GM18508 (cell line): ENCODE data around the gene HEPACAM.
A peak's percentile ranks its signal among the peaks of the same experiment; 100 is the strongest.

Experiments
- ATAC-seq: cut with Tn5 transposase; IDR thresholded peaks from one replicate; pipeline ENCODE4 v1.9.1; 2021; ENCODE audit warnings: moderate number of reproducible peaks; ENCODE audit not compliant: insufficient read depth, unreplicated experiment

HEPACAM gene

DNA sequence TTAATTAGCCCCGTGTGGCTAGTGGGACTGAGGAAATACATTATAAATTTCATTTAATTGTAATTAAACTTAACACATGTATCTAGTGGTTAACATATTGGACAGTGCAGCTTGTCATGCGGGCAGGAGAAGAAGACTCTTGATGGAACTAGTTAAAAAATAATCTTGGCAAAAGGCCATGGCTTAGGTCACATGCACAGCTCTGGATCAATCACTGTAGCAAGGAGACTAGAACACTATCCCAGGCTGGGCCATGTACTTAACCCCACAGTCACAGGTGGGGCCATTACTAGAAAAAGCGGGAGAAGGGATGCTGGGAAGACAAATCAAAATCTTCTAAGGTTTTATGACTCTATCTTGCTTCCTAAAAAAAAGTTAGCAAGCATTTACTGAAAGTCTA is 8.7 kb upstream of the HEPACAM start:
- ATAC-seq: no peak

DNA sequence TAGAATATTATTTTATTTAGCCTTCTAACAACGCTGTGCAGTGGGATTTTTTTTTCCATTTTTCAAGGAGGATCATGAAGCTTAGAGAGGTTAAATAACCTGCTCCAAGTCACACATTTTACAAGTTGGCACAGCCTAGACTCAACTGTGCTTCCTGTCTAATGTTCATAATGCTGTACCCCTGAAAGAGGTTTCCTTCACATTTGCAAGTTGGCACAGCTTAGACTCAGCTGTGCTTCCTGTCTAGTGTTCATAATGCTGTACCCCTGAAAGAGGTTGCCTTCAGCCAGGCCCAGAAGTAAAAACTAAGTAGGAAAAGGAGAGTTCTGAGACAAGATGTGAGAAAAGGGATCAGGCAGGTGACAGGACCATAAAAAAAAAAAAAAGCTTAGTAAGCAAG is 7.9 kb upstream of the HEPACAM start:
- ATAC-seq: no peak

DNA sequence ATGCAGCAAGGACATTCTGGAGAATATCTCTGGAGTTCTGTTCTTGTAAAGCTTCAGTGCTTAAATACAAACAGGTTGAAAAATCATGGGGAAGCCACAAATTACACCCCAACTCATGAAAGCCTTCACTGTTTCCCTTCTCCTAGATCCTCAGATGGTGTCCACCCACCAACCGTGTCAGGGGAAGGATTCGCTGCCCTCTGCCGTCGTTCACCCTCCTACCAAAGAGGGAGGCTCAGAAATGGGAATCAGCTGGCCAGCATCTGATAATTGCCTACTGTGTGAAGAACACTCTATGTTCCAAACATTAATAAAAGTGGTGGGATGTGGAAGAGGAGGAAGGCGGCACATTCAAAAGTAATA is 7.4 kb upstream of the HEPACAM start:
- ATAC-seq: no peak

DNA sequence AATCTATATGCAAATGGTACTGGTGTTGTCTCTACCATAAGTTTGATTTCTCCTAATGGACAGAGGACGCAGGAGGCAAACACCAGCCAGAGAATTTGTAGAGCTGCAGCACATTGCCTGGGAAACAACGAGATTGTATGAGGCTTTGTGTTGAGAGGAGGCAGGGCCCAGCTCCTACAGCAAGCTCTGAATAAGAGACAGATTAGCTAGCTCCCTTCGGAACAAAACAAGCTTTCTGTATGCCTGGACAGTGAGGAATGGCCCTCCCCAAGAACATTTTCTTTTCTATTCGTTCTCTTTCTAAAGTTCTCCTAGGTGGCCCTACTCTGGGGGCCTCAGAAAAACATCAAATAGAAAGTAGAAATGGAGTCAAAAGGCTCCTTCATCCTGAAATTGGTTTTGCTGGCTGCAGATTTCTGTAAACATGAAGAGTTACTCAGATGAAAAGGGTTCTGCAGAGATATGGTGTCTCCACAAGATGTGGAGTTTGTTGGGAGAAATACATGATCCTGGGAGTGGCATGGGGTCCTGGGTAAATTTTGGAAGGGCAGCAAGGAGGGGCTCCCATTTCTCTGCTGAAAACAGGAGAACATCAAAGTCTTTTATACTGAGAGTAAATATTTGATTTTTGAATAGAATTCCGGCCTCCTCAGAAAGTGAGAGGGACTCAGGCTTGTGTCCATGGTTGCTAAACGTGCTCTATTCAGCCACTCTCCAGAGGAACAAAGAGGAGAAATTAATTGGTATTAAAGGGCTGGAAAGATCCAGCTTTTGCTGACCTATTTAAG is 6.8 kb upstream of the HEPACAM start:
- ATAC-seq: no peak

DNA sequence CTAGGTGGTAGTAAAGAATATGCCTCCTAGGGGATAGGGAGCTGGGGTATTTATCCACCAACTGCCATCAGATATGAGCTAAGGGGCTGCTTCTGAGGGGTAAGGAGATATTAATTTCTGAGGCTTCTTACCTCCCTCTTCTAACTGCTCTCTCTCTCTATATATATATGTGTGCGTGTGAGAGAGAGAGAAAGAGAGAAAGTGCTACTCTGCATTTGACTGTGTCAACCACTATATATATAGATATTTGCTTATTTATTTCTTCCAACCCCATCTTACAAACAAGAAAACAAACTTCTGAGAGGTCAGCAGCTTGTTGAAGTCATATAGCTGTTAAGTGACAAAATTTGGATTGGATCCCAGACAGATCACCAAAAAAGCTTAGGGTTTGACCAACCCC is 5.9 kb upstream of the HEPACAM start:
- no peak for ATAC-seq

DNA sequence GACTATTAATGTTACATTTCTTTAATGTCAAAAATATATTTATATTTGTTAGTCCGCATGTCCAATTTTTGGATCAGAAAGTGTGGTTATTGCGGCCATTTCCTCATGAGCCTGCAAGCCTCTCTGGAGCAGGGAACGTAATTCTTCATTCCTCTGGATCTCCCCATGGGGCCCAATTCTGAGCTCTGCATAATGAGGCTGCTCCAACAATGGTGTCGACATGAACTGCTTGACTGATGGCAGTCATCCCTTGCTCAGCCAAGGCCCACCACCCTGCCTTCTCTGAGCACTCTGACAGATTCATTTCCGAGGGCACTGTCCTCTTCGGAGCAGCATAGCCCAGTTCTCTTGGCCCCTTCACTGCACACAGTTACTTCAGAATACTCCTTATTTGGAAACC is 3.1 kb upstream of the HEPACAM start:
- ATAC-seq: no peak

DNA sequence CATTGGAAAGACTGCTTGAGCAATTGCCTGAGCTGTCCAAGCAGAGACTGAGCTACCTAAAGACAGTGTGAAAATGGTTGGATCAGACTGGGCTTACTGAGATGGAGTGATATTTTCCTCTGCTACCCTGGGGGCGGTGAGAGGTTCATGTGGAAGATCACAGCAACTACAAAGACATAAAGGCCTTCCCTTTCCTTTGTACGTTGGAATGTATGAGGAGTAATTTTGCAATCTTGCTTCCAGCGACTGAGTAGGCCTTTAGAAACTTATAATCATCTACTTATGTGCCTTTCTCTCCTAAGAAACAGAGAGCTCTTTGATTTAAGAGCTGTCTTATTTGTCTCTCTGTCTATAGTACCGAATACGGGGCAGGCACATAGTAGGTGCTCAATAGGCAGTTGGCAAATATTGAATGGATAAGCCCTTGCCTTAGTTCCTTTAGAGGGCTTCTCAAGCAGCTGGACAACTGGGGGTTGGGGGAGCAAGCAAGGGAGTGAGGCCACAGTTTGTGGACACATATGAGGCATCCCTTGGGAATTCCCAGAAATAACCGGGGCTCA is 2.4 kb upstream of the HEPACAM start:
- no peak for ATAC-seq

DNA sequence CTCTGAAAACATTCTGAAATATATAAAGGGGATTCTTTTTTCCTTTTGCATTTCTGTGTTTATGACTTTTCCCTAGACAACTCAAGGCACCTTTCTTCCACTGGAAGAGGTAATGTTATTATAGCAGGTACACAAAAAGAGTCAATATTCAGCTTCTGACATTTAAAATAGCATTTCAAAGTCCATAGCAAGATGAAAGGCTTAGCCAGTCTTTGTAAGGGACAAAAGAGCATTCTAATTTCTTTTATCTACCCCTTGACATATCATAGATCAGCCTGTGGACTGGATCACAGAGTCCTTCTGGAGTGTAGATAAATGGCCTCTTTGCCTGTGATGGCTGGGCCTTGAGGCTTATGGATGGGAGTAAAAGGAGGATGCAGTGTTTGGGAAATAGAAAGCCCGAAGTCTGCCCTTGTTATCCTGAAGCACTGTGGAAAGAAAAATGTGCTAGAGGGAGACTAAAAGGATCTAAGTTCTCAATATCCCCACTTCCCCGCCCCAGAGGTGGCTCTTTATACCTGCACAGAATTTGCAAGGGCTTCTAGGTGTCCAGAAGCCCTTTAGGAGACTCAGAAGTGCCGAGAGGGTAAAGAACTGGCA is 1.6 kb upstream of the HEPACAM start:
- no peak for ATAC-seq

DNA sequence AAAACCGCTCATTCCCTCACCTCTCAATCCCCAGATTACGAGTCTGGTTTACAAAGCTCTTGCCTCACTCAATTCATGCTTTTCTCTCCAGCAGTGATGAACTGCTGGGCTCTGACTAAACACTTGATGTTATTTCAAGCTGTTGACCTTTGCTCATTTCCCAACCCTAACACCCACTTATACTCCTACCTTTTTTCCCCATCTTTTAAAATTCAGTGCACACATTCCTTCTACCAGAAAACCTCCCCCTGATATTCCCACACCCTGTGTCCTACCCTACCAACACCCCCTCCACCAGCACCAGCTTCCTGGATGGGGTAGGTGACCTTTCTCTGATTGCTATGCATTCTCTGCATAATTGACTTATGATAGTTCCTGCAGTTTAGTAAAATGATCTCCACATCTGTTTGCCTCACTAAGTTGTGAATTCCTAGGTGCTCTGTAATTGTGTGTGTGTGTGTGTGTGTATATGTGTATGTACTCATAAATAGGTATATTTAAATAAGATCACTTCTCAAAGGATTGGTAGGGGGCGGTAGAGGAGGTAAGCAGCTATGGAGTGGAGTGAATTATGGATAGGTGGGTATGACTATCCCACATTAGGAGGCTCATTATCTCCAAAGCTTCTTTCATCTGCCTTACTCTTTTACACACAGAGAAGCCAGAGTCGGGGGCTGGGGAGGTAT is 842 bp downstream of the HEPACAM start:
- no peak for ATAC-seq

DNA sequence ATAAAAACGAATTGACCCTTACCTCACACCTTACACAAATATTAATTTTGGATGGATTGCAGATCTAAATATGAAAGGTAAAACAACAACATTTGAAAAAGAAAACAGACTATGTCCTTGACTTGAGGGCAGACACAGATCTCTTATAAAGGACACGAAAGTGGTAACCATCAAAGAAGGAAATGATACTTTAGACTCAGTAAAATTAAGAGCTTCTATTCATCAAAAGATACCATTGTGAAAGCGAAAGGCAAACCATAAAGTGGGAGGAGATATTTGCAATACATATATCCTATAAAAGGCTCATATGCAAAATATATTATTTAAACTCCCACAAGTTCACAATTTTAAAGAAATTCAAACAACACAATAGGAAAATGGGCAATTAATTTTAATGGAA is 5.0 kb downstream of the HEPACAM start:
- ATAC-seq: peak; percentile 87

DNA sequence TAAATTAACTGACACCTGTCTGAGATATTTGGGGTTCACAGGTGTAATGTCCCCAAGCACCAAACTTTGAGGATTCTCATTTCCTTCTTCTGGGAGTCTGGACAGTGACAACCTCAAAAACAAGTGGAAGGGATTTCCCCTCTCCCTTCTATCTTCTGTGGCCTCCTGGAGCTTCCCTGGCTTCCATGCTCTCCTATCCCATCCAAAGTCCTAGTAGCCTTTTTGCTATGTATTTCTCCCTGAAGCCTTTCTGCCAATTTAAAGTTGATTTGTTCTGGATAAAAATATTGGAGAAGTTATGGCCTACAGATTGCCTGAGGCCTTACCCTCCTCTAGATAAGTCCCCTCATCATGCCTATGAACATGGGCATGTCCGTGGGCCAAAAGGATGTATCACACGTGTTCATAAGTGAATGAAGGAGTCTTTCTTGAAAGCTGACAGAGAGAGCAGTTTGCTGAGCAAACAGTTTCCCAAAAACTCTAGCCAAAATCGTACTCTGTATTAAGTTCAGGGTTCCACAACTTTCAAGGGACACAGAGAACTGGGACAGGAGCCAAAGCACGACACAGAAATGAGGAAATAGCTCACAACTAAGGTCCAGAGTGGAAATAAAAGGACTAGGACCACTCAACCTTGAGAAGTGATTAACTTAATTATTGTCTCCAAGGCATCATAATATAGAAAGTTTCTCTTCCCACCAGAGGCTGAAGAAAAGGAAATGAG is 6.7 kb downstream of the HEPACAM start:
- ATAC-seq: no peak

DNA sequence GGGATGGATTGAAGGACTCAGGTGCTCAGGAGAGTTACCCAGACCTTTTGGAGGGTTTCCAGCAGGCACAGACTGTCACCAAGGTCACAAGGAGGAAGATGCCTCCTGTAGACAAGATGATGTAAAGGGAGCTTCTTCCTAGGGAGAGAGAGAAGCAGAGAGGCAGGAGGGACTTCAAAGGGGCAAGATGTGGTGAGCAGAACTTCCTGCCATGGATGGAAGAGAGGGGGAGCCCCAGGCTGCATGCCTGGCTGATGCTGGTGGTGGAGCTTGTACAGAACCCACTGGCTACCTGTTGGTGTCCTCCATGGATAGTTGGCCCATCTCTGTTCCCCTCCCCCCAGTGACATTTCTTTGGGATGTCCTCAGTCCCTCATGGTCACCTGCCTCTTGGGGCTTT is 12.6 kb downstream of the HEPACAM start:
- ATAC-seq: no peak

DNA sequence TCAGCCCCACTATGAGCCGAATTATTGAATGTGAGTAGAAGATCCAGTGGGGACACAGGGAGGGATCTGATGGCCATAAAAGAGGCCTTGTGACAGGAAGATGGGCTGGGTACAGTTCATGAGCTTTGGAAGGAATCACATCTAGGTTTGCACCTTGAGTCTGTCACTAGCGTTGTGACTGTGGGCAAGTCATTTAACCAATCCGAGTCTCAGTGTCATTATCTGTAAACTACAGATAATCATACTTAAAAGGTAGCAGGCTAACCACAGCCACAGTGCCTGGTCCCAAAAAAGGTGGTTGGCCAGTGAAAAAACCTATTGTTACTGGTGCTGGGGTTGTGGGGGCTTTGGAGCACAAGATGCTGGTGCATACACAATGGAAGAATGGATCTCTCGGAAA is 13.0 kb downstream of the HEPACAM start:
- no peak for ATAC-seq

DNA sequence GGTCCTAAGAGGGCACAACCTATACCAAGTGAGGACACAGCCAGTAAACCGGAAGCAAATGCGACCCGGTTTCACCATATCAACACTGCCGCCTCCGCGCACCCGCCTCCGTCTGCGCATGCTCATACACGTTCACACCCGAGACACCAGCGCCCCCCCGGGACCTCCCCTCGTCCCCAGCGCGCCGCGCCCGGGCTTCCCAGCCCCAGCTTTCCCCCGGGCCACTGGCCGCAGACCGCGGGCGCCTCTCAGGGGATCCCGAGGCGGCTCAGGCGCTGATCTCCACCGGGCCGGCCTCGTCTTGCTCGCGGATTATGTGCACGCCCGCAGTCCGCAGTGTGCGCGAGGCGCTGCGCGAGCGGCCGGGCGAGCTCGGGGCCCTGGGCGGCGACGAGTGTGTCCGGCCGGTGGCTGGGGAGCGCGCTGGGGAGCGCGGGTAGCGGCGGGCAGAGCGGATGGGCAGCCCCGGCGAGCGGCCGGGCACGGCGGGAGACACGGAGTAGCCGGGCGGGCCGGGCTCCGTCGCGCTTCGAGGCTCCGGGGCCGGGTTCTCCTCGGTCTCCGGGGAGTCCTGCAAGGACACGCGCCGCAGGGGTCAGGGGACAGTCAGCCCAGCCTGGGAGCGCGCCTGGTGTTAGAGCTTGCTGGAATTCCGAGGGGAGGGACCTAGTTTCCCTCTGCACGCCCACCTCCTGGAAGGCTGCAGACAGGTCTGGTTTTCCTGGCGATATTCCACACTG is 14.8 kb downstream of the HEPACAM start:
- no peak for ATAC-seq

DNA sequence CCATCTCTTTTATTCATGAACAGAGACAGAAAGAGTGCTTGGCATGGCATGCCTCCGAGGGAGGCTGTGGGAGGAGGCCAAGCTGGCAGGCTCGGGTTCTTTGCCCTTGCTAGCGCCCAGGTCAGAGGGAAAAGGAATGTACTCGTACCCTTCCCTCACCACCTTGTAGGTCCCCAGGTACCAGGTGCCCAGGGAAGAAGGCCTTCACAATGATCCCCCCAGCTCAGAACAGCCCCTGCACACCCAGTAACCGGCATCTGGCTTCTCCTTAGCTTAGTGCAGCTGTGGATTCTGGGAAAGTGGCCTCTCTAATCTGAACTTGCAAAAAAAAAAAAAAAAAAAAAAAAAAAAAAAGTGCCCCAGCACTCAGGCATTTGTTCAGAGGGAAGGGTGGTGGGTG is 15.5 kb downstream of the HEPACAM start:
- ATAC-seq: no peak

DNA sequence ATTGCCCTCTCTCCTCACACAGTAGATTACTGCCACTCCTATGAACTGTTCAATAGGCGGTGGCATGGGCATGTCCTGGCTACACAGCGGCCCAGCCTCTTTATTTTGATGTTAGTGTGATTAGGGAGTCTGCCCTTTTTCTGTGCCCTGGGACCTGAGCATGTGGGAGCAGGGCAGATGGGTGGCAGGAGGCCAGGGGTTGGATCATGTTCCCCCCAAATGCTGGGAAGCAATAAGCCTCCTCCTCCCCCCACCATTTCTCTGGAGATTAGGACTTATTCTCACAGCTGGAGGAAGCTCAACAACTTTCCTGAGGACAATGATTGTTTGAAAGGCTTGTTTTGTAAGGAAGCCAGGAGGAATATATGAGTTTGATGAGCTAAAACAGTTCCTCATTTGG is 15.9 kb downstream of the HEPACAM start:
- no peak for ATAC-seq

DNA sequence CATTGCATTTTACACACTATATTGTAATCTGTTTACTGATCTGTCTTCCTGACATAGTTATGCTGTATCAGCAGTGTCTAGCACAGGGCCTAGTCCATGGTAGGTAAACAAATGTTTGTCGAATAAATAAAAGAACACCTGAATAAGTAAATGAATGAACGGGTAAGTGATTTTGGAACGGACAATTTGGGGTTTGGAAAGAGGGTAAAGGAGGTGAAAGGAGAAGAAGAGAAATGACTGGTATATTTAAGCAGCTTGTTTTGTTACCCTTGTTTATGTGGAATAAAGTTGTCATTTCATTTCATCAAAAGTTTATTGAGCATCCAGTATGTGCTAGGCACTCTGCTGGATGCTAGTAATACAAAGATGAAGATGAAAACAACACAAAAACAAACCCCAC is 16.9 kb downstream of the HEPACAM start, which contains the start of gene HEPN1:
Gene HEPN1, plus strand, starts transcription at position 301 of the 400 bp plus-strand sequence.
- no peak for ATAC-seq

DNA sequence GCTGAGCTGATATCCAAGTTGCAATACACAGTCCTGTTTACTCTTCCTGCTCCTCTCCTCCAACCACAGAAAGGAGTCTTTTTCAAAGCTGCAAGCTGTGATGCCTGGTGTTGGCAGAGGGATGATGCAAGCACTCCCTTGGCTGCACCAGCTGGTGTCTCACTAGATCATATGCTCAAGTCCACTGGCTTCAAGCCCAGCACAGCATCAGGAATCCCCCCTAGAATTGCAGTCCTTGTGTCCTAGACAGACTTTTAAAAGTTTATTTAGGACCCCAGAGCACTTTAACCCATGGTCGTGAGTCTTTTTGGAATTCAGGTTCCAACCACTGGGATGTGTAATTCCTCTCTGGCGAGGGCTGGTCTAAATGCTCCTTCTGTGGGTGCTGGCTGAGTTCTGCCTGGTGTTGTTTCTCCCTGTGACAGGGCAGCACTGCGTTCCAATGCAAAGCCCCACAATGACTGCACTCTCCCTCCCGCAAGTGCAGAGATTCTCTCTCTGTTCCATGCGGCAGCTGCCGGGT is 18.7 kb downstream of the HEPACAM start:
- ATAC-seq: no peak

DNA sequence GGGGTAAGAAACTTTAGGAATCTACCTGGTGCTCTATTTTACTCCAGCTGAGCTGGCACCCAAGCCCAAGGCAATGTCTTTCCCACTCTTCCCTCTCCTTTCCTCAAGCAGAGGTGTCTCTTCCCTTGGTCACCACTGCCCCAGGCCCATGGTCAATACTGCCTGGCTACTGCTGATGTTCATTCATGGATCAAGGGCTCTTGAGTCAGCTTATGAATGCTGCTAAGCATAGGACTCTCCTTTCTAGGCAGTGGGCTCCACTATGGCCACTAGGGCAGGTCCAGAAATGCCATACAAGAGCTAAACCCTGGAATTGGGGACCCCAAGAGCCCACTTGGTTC is 19.5 kb downstream of the HEPACAM start:
- ATAC-seq: no peak
